Activated CD4-positive, alpha-beta T cell treated with anti-CD3 and anti-CD28 coated beads, Interleukin-2, amount 10 ng/mL, durations not matched to agents 7 days and 5 days (primary cell): ENCODE measurements around the gene SLC12A8. TPM values are rescaled to one million over a fixed set of nuclear protein-coding genes. Genes with fewer than 3 reads are reported as not detected.

ENCODE experiments used
- CTCF ChIA-PET: fragments of 350-600 bp; sonication (Branson Sonifier 250); formaldehyde crosslinking; loops from one replicate; lab custom pipeline; 2021; ENCODE audit warnings: antibody characterized with exemption; lab: Charles Lee
- POLR2A ChIA-PET: fragments of 350-600 bp; sonication (Branson Sonifier 250); formaldehyde crosslinking; loops from one replicate; lab custom pipeline; 2021; ENCODE audit warnings: antibody characterized with exemption; lab: Charles Lee
- DNase-seq: peaks from one replicate; pipeline ENCODE4 v3.0.0-alpha.2; 2020
- H3K27ac Mint-ChIP-seq: one replicate; pipeline ENCODE4 v1.8.0; 2021; ENCODE audit warnings: mild to moderate bottlenecking, moderate library complexity, mixed read lengths
- H3K27me3 Mint-ChIP-seq: one replicate; pipeline ENCODE4 v1.8.0; 2021; ENCODE audit warnings: mixed read lengths
- H3K36me3 Mint-ChIP-seq: one replicate; pipeline ENCODE4 v1.8.0; 2021; ENCODE audit warnings: low read depth, mixed read lengths
- H3K4me1 Mint-ChIP-seq: one replicate; pipeline ENCODE4 v1.8.0; 2021; ENCODE audit warnings: mixed read lengths
- H3K4me3 Mint-ChIP-seq: one replicate; pipeline ENCODE4 v1.8.0; 2021; ENCODE audit warnings: mild to moderate bottlenecking, moderate library complexity, mixed read lengths
- H3K9me3 Mint-ChIP-seq: one replicate; pipeline ENCODE4 v1.8.0; 2021; ENCODE audit warnings: mixed read lengths
- total RNA-seq, 2 experiments: library from RNA; stranded (reverse); gene quantifications; one replicate each; pipeline ENCODE4 v1.2.3, GENCODE V29; 2021

SLC12A8 gene, protein sequence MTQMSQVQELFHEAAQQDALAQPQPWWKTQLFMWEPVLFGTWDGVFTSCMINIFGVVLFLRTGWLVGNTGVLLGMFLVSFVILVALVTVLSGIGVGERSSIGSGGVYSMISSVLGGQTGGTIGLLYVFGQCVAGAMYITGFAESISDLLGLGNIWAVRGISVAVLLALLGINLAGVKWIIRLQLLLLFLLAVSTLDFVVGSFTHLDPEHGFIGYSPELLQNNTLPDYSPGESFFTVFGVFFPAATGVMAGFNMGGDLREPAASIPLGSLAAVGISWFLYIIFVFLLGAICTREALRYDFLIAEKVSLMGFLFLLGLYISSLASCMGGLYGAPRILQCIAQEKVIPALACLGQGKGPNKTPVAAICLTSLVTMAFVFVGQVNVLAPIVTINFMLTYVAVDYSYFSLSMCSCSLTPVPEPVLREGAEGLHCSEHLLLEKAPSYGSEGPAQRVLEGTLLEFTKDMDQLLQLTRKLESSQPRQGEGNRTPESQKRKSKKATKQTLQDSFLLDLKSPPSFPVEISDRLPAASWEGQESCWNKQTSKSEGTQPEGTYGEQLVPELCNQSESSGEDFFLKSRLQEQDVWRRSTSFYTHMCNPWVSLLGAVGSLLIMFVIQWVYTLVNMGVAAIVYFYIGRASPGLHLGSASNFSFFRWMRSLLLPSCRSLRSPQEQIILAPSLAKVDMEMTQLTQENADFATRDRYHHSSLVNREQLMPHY
- total RNA-seq = under 1 TPM; 0.10 to 0.37 TPM

DNA sequence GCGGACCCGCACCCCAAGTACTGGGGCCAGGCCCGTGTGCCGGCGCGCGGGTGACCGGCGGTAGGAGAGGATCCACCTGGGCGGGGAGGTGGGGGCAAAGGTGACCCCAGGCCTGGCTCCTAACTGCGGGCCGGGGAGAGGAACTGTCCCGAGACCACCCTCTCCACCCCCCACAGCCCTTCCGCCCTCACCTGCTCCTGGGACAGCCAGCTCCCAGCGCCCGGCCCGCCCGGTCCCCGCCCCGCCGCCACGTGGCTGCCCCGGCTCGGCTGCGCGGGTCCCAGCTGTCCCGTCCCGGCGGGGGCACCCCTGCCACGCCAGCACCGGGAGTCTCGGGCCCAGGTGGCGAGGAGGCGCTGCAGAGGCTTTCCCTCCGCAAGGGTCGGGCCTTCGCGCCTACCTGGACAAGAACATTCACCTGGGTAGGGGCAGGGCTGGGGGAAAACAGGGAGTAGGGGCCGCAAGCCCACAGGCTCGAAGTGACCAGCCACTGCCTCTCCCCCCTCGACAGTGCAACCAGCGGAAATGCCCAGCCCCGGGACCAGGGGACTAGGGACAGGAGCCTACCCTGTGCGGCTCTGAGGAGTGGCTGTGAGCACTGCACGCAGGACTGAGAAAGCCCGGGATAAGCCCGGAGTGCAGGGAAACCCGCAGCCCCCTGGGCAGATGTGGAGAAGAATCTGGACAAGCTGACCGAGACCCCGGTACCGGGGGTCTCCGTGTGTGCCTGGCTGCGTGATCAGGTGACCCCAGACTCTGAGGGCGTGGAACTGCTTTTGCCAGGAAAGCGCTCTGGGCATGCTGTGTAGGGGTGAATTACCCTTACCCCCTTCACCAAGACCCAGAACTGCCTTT lies at the start of gene SLC12A8:
Gene SLC12A8 (minus strand): TSS at position 240 of the 855 bp plus-strand sequence. CDS start 1,399 bp downstream, outside the sequence.
- ChIA-PET CTCF (no interaction called here), POLR2A (no interaction called here)
- Mint-ChIP-seq H3K9me3 (no peaks in the 10 kb centered on the region), H3K4me3 (no peak within 1 kb of the TSS), H3K27me3 (peaks cover 59% of the 10 kb centered on the region), H3K36me3 (no peaks in the 10 kb centered on the region), H3K27ac (no peak within 1 kb of the TSS), H3K4me1 (peaks cover 13% of the 10 kb centered on the region)
- DNase-seq = no peak

DNA sequence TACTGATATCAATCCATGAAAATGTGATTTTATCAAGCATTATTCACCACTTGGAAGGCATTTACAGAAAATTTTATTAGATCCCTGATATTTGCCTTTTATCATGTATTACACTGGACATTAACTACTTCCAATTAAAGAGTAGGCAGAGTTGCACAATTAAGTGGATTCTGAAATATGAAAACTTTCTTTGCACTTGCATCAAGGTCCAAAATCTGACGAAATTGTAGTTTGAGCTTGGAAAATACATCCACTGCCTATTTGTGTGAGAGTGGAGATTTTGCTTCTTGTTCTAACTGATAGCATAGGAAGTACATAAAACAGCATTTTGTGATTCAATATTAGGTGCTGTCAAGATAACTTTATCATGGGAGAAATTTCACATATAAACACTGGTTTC lies 49.6 kb upstream of the SLC12A8 start:
- no peak for DNase-seq
- POLR2A ChIA-PET = no interaction called here
- H3K27me3 Mint-ChIP-seq = no peaks in the 10 kb centered on the region
- H3K36me3 Mint-ChIP-seq = peaks cover 46% of the 10 kb centered on the region
- peaks cover 16% of the 10 kb centered on the region for H3K4me1 Mint-ChIP-seq
- no peak overlapping the region for H3K4me3 Mint-ChIP-seq
- H3K27ac Mint-ChIP-seq = no peak overlapping the region
- CTCF ChIA-PET = no interaction called here
- peaks cover 6% of the 10 kb centered on the region for H3K9me3 Mint-ChIP-seq

DNA sequence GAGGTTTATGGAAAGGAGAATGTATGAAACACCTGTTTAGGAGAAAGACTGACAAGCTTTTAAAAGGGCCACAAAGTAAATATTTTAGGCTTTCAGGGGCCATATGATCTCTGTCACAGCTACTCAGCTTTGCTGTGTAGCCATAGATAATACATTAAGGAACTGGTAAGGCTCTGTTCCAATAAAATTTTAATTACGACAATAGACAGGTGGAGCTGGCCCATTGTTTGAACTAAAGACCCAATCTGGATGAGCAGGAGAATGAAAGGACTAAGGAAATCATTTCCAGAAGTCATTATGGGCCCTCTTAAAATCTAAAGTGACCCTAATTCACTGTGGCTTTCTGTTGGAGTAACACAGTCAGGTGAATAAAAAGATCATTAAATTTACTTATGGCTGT lies 48.5 kb upstream of the SLC12A8 start:
- ChIA-PET POLR2A (no interaction called here), CTCF (no interaction called here)
- Mint-ChIP-seq H3K36me3 (peaks cover 42% of the 10 kb centered on the region), H3K4me3 (no peak overlapping the region), H3K27ac (no peak overlapping the region), H3K4me1 (peaks cover 4% of the 10 kb centered on the region), H3K27me3 (no peaks in the 10 kb centered on the region), H3K9me3 (peaks cover 13% of the 10 kb centered on the region)
- no peak for DNase-seq

DNA sequence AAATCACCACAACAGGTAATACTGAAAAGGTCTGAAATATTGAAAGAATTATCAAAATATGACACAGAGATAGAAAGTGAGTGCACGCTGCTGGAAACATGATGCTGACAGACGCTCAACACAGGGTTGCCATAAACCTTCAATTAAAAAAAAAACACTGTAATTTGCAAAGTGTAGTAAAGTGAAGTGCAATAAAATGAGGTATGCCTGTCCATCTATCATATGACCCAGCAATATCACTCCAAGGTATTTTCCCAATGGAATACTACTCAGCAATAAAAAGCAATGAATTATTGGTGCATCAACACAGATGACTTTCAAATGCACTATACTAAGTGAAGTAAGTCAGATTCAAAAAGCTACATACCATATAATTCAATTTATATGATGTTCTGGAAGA lies 47.6 kb upstream of the SLC12A8 start:
- H3K4me1 Mint-ChIP-seq = peaks cover 2% of the 10 kb centered on the region
- H3K27me3 Mint-ChIP-seq = no peaks in the 10 kb centered on the region
- H3K27ac Mint-ChIP-seq = no peak overlapping the region
- peaks cover 13% of the 10 kb centered on the region for H3K9me3 Mint-ChIP-seq
- POLR2A ChIA-PET = no interaction called here
- H3K4me3 Mint-ChIP-seq = no peak overlapping the region
- CTCF ChIA-PET = no interaction called here
- no peak for DNase-seq
- peaks cover 38% of the 10 kb centered on the region for H3K36me3 Mint-ChIP-seq

DNA sequence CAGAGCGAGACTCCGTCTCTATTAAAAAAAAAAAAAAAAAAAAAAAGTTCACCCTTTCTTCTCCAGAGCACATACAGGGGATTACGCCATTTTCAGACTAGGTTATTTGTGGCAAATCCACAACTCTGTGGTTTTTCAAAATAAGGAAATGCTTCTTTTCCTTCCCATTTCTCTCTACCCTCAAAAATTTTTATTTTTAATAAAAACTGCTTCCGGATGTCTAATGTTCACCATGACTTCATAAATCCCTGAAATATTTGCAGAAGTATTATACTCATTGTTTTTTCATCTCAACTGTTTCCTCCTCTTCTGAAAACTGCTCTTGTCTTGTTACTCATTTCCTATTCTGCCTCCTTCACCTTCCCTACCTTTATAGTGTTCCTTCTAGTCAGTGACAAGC lies 45.0 kb upstream of the SLC12A8 start:
- Mint-ChIP-seq H3K9me3 (peaks cover 13% of the 10 kb centered on the region), H3K27me3 (no peaks in the 10 kb centered on the region), H3K4me1 (peaks cover 2% of the 10 kb centered on the region), H3K4me3 (no peak overlapping the region), H3K27ac (no peak overlapping the region), H3K36me3 (peaks cover 35% of the 10 kb centered on the region)
- ChIA-PET CTCF (no interaction called here), POLR2A (no interaction called here)
- no peak for DNase-seq

DNA sequence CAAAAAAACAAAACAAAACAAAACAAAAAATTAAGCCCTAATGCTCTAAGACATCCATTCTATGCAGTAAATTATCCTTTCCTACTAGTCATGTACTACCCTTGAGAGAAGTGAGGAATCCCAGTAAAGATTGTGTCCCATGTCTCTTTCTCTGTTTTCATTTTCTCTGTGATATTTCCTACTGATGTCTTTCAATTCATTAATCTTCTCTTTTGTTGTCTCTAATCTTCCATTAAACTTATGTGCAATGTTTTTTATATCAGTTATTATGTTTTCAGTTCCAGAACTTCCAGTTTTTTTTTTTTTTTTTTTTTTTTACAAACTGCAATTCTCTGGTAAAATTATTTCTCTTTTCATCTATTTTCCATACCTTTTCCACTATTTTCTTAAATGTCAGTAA lies 44.1 kb upstream of the SLC12A8 start:
- POLR2A ChIA-PET = no interaction called here
- H3K4me3 Mint-ChIP-seq = no peak overlapping the region
- H3K36me3 Mint-ChIP-seq = peaks cover 35% of the 10 kb centered on the region
- H3K27me3 Mint-ChIP-seq = no peaks in the 10 kb centered on the region
- CTCF ChIA-PET = no interaction called here
- no peak for DNase-seq
- H3K9me3 Mint-ChIP-seq = peaks cover 13% of the 10 kb centered on the region
- H3K27ac Mint-ChIP-seq = no peak overlapping the region
- peaks cover 2% of the 10 kb centered on the region for H3K4me1 Mint-ChIP-seq

DNA sequence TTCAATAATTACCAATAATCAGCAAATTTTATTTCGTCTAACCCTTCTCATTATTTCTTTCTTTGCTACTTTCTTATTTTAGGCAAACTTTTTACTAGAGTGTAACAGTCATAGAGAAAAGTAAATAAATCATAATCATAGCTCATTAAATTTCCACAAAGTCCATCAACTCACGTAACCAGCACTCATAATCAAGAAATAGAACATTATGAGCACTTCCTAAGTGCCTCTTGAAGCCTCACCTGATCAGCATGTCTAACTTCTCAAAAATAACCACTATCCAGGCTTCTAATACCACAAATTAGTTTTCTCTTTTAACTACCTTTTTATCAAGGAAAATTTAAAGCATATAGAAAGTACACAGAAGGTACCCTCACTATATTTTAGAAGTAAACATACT lies 38.4 kb upstream of the SLC12A8 start:
- no peak for DNase-seq
- ChIA-PET POLR2A (no interaction called here), CTCF (interaction anchor here (1.4 kb wide), 1 partner anchor 31 kb away, joined by 3 read pairs; no protein-coding TSS in a partner anchor)

DNA sequence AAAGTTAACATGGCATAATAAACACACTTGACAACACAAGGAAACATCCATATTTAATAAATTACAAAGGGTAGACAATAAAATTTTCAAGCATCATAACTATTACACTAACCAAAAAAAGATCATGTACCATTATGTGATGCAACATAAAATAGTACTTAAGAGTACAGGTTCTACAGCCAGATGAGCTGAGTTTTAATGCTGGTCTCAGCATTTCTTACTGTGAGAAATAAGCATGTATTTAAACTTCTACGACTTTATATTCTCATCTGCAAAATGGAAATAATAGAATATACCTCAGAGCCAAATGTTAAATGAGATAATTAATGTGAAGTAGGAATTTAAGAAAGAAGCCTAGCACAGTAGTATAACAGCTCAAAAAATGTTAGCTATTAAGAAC lies 33.7 kb upstream of the SLC12A8 start:
- H3K36me3 Mint-ChIP-seq = peaks cover 23% of the 10 kb centered on the region
- POLR2A ChIA-PET = no interaction called here
- CTCF ChIA-PET = no interaction called here

More for the DNA sequence above, 38.4 kb upstream of the SLC12A8 start:
- Mint-ChIP-seq H3K4me3 (no peak overlapping the region), H3K36me3 (peaks cover 13% of the 10 kb centered on the region), H3K27me3 (no peaks in the 10 kb centered on the region), H3K9me3 (no peaks in the 10 kb centered on the region), H3K4me1 (peaks cover 2% of the 10 kb centered on the region), H3K27ac (no peak overlapping the region)

DNA sequence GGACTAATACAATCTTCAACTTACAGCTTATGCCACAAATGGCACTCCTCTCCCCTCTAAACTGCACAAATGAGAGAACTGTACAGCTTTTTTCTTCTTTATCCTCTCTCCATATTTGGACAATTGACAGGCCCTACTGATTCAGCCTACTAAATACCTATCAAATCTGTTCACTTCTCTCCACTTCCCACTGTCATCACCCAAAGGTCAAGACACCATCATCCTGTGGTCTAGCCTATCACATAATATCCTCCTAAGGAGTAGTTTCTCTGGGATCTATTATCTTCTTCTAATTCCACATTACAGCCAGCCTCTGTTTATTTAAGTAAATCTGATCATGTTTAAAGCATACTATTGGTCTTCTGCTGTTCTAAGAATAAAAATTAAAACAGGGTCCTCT lies 33.0 kb upstream of the SLC12A8 start:
- Mint-ChIP-seq H3K27me3 (no peaks in the 10 kb centered on the region), H3K36me3 (peaks cover 25% of the 10 kb centered on the region), H3K9me3 (no peaks in the 10 kb centered on the region), H3K27ac (no peak overlapping the region), H3K4me1 (peaks cover 4% of the 10 kb centered on the region), H3K4me3 (no peak overlapping the region)
- DNase-seq = no peak
- CTCF ChIA-PET = no interaction called here
- POLR2A ChIA-PET = no interaction called here

More for the DNA sequence above, 33.7 kb upstream of the SLC12A8 start:
- peaks cover 2% of the 10 kb centered on the region for H3K4me1 Mint-ChIP-seq
- H3K4me3 Mint-ChIP-seq = no peak overlapping the region
- H3K27ac Mint-ChIP-seq = no peak overlapping the region
- H3K27me3 Mint-ChIP-seq = no peaks in the 10 kb centered on the region
- no peaks in the 10 kb centered on the region for H3K9me3 Mint-ChIP-seq
- DNase-seq = no peak

DNA sequence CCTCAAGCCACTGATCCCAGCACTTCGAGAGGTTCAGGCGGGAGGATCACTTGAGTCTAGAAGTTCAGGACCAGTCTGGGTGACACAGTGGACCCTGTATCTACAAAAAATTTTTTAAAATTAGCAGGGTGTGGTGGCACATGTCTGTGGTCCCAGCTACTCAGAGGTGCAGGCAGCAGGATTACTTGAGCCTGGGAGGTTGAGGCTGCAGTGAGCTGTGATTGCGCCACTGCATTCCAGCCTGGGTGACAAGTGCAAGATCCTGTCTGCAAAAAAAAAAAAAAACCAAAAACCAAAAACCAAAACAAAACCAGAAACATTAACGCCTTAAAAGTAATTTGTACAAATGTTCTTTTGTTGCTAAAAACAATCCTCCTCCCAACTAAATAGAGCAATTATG lies 27.9 kb upstream of the SLC12A8 start:
- no peak for DNase-seq
- H3K4me3 Mint-ChIP-seq = no peak overlapping the region
- POLR2A ChIA-PET = no interaction called here

DNA sequence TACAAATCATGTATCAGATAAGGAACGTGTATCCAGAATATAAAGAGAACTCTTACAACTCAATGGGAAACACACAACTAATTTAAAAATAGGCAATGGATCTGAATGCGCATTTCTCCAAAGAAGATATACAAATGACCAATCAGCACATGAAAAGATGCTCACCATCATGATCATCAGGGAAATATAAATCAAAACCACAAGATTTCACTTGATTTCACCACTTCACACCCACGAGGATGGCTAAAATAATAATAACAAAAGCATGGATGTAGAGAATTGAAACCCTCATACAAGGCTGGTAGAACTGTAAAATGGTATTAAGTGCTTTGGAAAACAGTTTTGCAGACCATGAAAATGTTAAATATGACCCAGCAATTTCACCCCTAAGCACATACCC lies 26.7 kb upstream of the SLC12A8 start:
- ChIA-PET CTCF (no interaction called here), POLR2A (no interaction called here)
- H3K27ac Mint-ChIP-seq = no peak overlapping the region
- no peaks in the 10 kb centered on the region for H3K27me3 Mint-ChIP-seq
- H3K4me1 Mint-ChIP-seq = peaks cover 3% of the 10 kb centered on the region
- no peak overlapping the region for H3K4me3 Mint-ChIP-seq
- H3K9me3 Mint-ChIP-seq = peaks cover 9% of the 10 kb centered on the region
- H3K36me3 Mint-ChIP-seq = peaks cover 42% of the 10 kb centered on the region
- DNase-seq = no peak

More for the DNA sequence above, 27.9 kb upstream of the SLC12A8 start:
- H3K27ac Mint-ChIP-seq = no peak overlapping the region
- peaks cover 7% of the 10 kb centered on the region for H3K9me3 Mint-ChIP-seq
- peaks cover 43% of the 10 kb centered on the region for H3K36me3 Mint-ChIP-seq
- H3K4me1 Mint-ChIP-seq = peaks cover 3% of the 10 kb centered on the region
- no peaks in the 10 kb centered on the region for H3K27me3 Mint-ChIP-seq
- CTCF ChIA-PET = no interaction called here

DNA sequence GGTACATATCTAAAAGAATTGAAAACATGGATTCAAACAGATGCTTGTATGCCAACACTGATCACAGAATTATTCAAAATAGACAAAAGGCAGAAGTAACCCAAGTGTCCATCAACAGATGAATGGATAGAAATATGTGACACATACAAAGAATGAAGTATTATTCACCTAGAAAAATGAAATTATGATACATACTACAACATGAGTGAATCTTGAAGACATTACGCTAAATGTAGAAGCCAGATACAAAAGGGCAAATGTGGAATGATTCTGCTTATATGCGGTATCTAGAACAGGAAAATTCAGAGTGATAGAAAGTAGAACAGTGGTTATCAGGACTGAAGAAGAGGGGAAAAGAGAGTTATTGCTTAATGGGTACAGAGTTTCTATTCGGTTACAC lies 26.2 kb upstream of the SLC12A8 start:
- Mint-ChIP-seq H3K4me1 (peaks cover 3% of the 10 kb centered on the region), H3K4me3 (no peak overlapping the region), H3K27me3 (no peaks in the 10 kb centered on the region), H3K9me3 (peaks cover 9% of the 10 kb centered on the region), H3K27ac (no peak overlapping the region), H3K36me3 (peaks cover 43% of the 10 kb centered on the region)
- ChIA-PET POLR2A (no interaction called here), CTCF (no interaction called here)
- DNase-seq = no peak
